HepG2 (cell line): ENCODE data around the gene ZNF222. TPM values are rescaled to one million over a fixed set of nuclear protein-coding genes. Genes with fewer than 3 reads are reported as not detected.

Experiments
- ATF1 ChIP-seq: IDR thresholded peaks from 2 replicates; pipeline ENCODE4 v1.6.1; 2016; ENCODE audit warnings: mild to moderate bottlenecking, control low read depth
- EHMT2 ChIP-seq: fragments of 200-600 bp; sonication (generic); IDR thresholded peaks from 2 replicates; pipeline ENCODE4 v1.7.0; 2017; ENCODE audit warnings: antibody characterized with exemption, low read depth, low read length, borderline replicate concordance
- ERF ChIP-seq: IDR thresholded peaks from 2 replicates; pipeline ENCODE4 v1.6.1; 2018; ENCODE audit warnings: missing biosample characterization, missing genetic modification reagents
- HOXA7 ChIP-seq: sonication (generic); formaldehyde crosslinking; IDR thresholded peaks from 2 replicates; pipeline ENCODE4 v1.8.1; 2022; ENCODE audit warnings: mild to moderate bottlenecking, missing genetic modification reagents, moderate library complexity
- PHB2 ChIP-seq: fragments of 450-650 bp; IDR thresholded peaks from 2 replicates; pipeline ENCODE4 v1.6.1; 2018; ENCODE audit not compliant: partially characterized antibody
- RXRA ChIP-seq: sonication (generic); formaldehyde crosslinking; IDR thresholded peaks from 2 replicates; pipeline ENCODE4 v1.5.1; 2020; ENCODE audit warnings: missing genetic modification reagents
- SAFB2 ChIP-seq: sonication (generic); formaldehyde crosslinking; IDR thresholded peaks from 2 replicates; pipeline ENCODE4 v1.5.1; 2020; ENCODE audit warnings: missing genetic modification reagents, low read depth, mild to moderate bottlenecking, borderline replicate concordance
- SIN3B ChIP-seq: fragments of 150-350 bp; IDR thresholded peaks from 2 replicates; pipeline ENCODE4 v1.6.1; 2014; ENCODE audit warnings: low read length
- SYNCRIP ChIP-seq: fragments of 200-400 bp; formaldehyde crosslinking; IDR thresholded peaks from 2 replicates; pipeline ENCODE4 v1.6.1; 2018; ENCODE audit warnings: mild to moderate bottlenecking, low read depth, low read length; ENCODE audit not compliant: insufficient read depth
- ZFP1 ChIP-seq: IDR thresholded peaks from 2 replicates; pipeline ENCODE4 v1.6.1; 2016
- ZNF160 ChIP-seq: sonication (generic); formaldehyde crosslinking; IDR thresholded peaks from 2 replicates; pipeline ENCODE4 v1.8.0; 2022; ENCODE audit warnings: mild to moderate bottlenecking, inconsistent platforms, missing genetic modification reagents
- ZNF550 ChIP-seq: sonication (generic); formaldehyde crosslinking; IDR thresholded peaks from 2 replicates; pipeline ENCODE4 v1.4.0; 2020; ENCODE audit warnings: mild to moderate bottlenecking, missing genetic modification reagents, borderline replicate concordance
- ZNF670 ChIP-seq: sonication (generic); formaldehyde crosslinking; IDR thresholded peaks from 2 replicates; pipeline ENCODE4 v1.8.0; 2022; ENCODE audit warnings: mild to moderate bottlenecking, missing genetic modification reagents, borderline replicate concordance
- ZNF672 ChIP-seq: sonication (generic); formaldehyde crosslinking; IDR thresholded peaks from 2 replicates; pipeline ENCODE4 v1.8.1; 2022; ENCODE audit warnings: missing genetic modification reagents
- ZNF75D ChIP-seq: sonication (generic); formaldehyde crosslinking; IDR thresholded peaks from 2 replicates; pipeline ENCODE4 v1.8.1; 2023; ENCODE audit warnings: missing genetic modification reagents, mild to moderate bottlenecking, borderline replicate concordance
- ZNF83 ChIP-seq: sonication (generic); formaldehyde crosslinking; IDR thresholded peaks from 2 replicates; pipeline ENCODE4 v1.4.0; 2020; ENCODE audit warnings: missing genetic modification reagents, mild to moderate bottlenecking, borderline replicate concordance
- polyA plus RNA-seq, 8 experiments: library from polyadenylated mRNA; depleted of rRNA in 3 of 8; stranded (reverse) in 7 of 8; unstranded in 1 of 8; fragments of >200 nt; fragmentation: Illumina TruSeq in 4 of 8; extraction: Trizol in 4 of 8; gene quantifications; 2 replicates each; pipeline versions ENCODE4 v1.2.1 to v1.2.3, GENCODE V29; 2011 to 2016; ENCODE audit warnings: low read depth in 4 of 8, missing spikeins in 1 of 8, mixed read lengths in 1 of 8; ENCODE audit not compliant: insufficient read depth in 1 of 8
- total RNA-seq, 5 experiments: library from RNA; depleted of rRNA; stranded (reverse); fragments of >200 nt; fragmentation: Illumina TruSeq; extraction: Trizol; gene quantifications; 2 replicates each; pipeline ENCODE4 v1.2.3, GENCODE V29; 2016; ENCODE audit warnings: low read depth in 1 of 5
- TF ChIP-seq, protein P1 (sequence below): sonication (generic); formaldehyde crosslinking; IDR thresholded peaks from 2 replicates; pipeline ENCODE4 v1.4.0; 2020; ENCODE audit warnings: mild to moderate bottlenecking, missing genetic modification reagents, borderline replicate concordance
- TF ChIP-seq, protein P2 (sequence below): sonication (generic); formaldehyde crosslinking; IDR thresholded peaks from 2 replicates; pipeline ENCODE4 v1.4.0; 2020; ENCODE audit warnings: mild to moderate bottlenecking, missing genetic modification reagents, borderline replicate concordance
- TF ChIP-seq, protein P3 (sequence below): sonication (generic); formaldehyde crosslinking; IDR thresholded peaks from 2 replicates; pipeline ENCODE4 v1.9.0; 2022; ENCODE audit warnings: low read depth, missing genetic modification reagents
- TF ChIP-seq, protein P4 (sequence below): sonication (generic); formaldehyde crosslinking; IDR thresholded peaks from 2 replicates; pipeline ENCODE4 v1.5.1; 2020; ENCODE audit warnings: missing genetic modification reagents, mild to moderate bottlenecking, borderline replicate concordance

The ZNF222 gene
- total and polyA plus RNA-seq, 2 of the 13 experiments (the other 11 are each of a cell fraction or from before 2014, with no cell fraction given) = 2.2 to 6.2 TPM

DNA sequence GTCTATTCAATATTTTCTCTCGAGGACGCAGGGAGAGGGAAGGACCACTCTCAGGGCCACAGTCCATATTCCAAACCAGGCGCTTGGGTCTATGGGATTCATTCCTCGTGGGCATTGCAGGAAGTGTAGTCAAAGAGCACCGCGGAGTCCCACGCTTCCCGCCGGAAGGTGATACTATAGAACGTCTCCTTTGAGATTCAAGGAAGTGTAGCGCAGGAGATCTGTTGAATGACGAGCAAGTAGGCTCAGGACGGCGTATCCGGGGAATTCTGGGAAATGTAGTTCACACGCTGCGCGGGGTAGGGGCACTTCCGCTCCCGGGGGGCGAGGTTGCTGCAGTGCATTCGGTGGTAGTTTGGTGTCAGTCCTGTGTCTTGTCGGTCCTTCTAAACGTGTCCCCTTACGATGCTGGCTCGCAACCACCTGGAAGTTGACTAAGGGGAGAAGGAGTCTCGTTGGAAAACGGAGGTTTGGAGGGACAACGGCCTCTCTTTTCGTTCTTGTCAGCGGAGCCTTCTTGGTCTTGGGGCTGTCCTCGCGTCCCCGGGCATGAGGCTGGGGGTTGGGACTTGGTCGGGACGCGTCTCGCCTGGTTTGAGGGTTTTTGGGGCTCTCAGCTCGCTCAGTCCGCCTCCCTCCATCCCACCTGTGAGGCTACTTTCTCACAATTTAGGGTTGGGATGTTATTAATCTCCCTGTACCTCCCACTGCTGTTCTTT is 46.8 kb downstream of the ZNF222 start, which contains the start of gene ZNF284 (continued):
- TF ChIP-seq, protein P1, sequence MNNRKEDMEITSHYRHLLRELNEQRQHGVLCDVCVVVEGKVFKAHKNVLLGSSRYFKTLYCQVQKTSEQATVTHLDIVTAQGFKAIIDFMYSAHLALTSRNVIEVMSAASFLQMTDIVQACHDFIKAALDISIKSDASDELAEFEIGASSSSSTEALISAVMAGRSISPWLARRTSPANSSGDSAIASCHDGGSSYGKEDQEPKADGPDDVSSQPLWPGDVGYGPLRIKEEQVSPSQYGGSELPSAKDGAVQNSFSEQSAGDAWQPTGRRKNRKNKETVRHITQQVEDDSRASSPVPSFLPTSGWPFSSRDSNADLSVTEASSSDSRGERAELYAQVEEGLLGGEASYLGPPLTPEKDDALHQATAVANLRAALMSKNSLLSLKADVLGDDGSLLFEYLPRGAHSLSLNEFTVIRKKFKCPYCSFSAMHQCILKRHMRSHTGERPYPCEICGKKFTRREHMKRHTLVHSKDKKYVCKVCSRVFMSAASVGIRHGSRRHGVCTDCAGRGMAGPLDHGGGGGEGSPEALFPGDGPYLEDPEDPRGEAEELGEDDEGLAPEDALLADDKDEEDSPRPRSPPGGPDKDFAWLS = no peak
- peak; percentile 69; the same call in 1 of the 2 replicates for TF ChIP-seq ERF (CRISPR knock-in tag)
- no peak for TF ChIP-seq ZNF672 (CRISPR knock-in tag)
- TF ChIP-seq SAFB2 (CRISPR knock-in tag) = no peak
- no peak for TF ChIP-seq RXRA (CRISPR knock-in tag)
- no peak for TF ChIP-seq ZNF550 (CRISPR knock-in tag)
- TF ChIP-seq, protein P2, sequence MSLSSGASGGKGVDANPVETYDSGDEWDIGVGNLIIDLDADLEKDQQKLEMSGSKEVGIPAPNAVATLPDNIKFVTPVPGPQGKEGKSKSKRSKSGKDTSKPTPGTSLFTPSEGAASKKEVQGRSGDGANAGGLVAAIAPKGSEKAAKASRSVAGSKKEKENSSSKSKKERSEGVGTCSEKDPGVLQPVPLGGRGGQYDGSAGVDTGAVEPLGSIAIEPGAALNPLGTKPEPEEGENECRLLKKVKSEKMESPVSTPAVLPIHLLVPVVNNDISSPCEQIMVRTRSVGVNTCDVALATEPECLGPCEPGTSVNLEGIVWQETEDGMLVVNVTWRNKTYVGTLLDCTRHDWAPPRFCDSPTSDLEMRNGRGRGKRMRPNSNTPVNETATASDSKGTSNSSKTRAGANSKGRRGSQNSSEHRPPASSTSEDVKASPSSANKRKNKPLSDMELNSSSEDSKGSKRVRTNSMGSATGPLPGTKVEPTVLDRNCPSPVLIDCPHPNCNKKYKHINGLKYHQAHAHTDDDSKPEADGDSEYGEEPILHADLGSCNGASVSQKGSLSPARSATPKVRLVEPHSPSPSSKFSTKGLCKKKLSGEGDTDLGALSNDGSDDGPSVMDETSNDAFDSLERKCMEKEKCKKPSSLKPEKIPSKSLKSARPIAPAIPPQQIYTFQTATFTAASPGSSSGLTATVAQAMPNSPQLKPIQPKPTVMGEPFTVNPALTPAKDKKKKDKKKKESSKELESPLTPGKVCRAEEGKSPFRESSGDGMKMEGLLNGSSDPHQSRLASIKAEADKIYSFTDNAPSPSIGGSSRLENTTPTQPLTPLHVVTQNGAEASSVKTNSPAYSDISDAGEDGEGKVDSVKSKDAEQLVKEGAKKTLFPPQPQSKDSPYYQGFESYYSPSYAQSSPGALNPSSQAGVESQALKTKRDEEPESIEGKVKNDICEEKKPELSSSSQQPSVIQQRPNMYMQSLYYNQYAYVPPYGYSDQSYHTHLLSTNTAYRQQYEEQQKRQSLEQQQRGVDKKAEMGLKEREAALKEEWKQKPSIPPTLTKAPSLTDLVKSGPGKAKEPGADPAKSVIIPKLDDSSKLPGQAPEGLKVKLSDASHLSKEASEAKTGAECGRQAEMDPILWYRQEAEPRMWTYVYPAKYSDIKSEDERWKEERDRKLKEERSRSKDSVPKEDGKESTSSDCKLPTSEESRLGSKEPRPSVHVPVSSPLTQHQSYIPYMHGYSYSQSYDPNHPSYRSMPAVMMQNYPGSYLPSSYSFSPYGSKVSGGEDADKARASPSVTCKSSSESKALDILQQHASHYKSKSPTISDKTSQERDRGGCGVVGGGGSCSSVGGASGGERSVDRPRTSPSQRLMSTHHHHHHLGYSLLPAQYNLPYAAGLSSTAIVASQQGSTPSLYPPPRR (CRISPR knock-in tag) = no peak
- TF ChIP-seq SYNCRIP = no peak
- TF ChIP-seq ATF1 (CRISPR knock-in tag) = peak; percentile 86
- no peak for TF ChIP-seq ZNF670
- TF ChIP-seq EHMT2 = no peak
- no peak for TF ChIP-seq PHB2
- TF ChIP-seq ZNF83 = no peak
- no peak for TF ChIP-seq ZNF75D (CRISPR knock-in tag)
- TF ChIP-seq, protein P3, sequence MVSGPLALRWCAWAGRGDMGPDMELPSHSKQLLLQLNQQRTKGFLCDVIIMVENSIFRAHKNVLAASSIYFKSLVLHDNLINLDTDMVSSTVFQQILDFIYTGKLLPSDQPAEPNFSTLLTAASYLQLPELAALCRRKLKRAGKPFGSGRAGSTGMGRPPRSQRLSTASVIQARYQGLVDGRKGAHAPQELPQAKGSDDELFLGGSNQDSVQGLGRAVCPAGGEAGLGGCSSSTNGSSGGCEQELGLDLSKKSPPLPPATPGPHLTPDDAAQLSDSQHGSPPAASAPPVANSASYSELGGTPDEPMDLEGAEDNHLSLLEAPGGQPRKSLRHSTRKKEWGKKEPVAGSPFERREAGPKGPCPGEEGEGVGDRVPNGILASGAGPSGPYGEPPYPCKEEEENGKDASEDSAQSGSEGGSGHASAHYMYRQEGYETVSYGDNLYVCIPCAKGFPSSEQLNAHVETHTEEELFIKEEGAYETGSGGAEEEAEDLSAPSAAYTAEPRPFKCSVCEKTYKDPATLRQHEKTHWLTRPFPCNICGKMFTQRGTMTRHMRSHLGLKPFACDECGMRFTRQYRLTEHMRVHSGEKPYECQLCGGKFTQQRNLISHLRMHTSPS (CRISPR knock-in tag) = no peak
- TF ChIP-seq, protein P4, sequence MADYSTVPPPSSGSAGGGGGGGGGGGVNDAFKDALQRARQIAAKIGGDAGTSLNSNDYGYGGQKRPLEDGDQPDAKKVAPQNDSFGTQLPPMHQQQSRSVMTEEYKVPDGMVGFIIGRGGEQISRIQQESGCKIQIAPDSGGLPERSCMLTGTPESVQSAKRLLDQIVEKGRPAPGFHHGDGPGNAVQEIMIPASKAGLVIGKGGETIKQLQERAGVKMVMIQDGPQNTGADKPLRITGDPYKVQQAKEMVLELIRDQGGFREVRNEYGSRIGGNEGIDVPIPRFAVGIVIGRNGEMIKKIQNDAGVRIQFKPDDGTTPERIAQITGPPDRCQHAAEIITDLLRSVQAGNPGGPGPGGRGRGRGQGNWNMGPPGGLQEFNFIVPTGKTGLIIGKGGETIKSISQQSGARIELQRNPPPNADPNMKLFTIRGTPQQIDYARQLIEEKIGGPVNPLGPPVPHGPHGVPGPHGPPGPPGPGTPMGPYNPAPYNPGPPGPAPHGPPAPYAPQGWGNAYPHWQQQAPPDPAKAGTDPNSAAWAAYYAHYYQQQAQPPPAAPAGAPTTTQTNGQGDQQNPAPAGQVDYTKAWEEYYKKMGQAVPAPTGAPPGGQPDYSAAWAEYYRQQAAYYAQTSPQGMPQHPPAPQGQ (CRISPR knock-in tag) = no peak
- TF ChIP-seq HOXA7 = no peak
- no peak for TF ChIP-seq SIN3B
- TF ChIP-seq ZNF160 (CRISPR knock-in tag) = 0 out of 2 replicates have a peak, but pooled peaks have one; percentile 65
- TF ChIP-seq ZFP1 (CRISPR knock-in tag) = no peak
